ENCODE measurements around the gene CCDC69. TPM values are rescaled to one million over a fixed set of nuclear protein-coding genes. Genes with fewer than 3 reads are reported as not detected.

The CCDC69 gene
- total and polyA plus RNA-seq, 10 of the 15 experiments (the other 5 are each of a cell fraction or from before 2014, with no cell fraction given): 13.5 to 106 (median 70.1) TPM

- no peak for TF ChIP-seq IKZF2 (IDR thresholded peaks at IDR 0.05)
- TF ChIP-seq CBX3 (IDR thresholded peaks at IDR 0.05; ENCODE audit: borderline replicate concordance, low read depth): no peak
- TF ChIP-seq SIN3A (IDR thresholded peaks at IDR 0.05; ENCODE audit: low read depth, low read length): no peak
- no peak for TF ChIP-seq ZBTB4 (CRISPR knock-in tag; IDR thresholded peaks at IDR 0.05)
- no peak for TF ChIP-seq CBX5 (IDR thresholded peaks at IDR 0.05; ENCODE audit: low read depth)
- TF ChIP-seq NFIC (IDR thresholded peaks at IDR 0.05; ENCODE audit: low read depth, low read length): no peak
These were observed 21.9 kb upstream of the CCDC69 start (continued) for GRCh38 chr5:151245680-151246219.

DNA sequence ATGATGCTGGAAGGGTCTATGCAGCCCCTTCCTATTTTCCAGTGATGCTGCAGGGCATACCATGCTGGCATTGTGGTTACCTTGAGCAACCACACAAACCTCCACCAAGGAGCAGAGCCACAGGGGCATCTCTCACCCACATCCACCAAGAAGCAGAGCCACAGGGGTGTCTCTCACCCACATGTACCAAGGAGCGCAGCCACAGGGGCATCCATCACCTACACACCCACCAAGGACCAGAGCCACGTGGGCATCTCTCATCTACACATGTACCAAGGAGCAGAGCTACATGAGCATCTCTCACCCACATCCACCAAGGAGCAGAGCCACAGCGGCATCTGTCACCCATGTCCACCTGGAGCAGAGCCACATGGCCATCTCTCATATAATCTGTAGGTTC, 20.3 kb upstream of the CCDC69 start:
- POLR2A ChIA-PET: no interaction called here
- Histone ChIP-seq H3K27ac (ENCODE audit: control insufficient read depth, insufficient read depth) (no peak overlapping the region), H3K9me3 (replicated peaks; ENCODE audit: control insufficient read depth, insufficient read depth, low read length) (no peaks in the 10 kb centered on the region; the same call in 1 of the 3 replicates), H3K27me3 (replicated peaks in 1 of 2; ENCODE audit: control insufficient read depth in 2 of 2, insufficient read depth in 2 of 2, low read length in 1 of 2) (no peaks in the 10 kb centered on the region), H3K9ac (ENCODE audit: control insufficient read depth, insufficient read depth, low read length) (no peak overlapping the region), H4K20me1 (ENCODE audit: control insufficient read depth, insufficient read depth) (no peaks in the 10 kb centered on the region), H3K4me2 (ENCODE audit: control insufficient read depth, insufficient read depth) (no peak overlapping the region), H3K4me1 (ENCODE audit: control insufficient read depth, insufficient read depth, low read length) (peaks cover 49% of the 10 kb centered on the region), H3K36me3 (ENCODE audit: control insufficient read depth in 2 of 2, insufficient read depth in 2 of 2, low read length in 1 of 2) (no peaks in the 10 kb centered on the region), H2AFZ (ENCODE audit: control insufficient read depth, low read depth, low read length) (no peak overlapping the region), H3K4me3 (no peak overlapping the region), H3K79me2 (ENCODE audit: control insufficient read depth, insufficient read depth, low read length) (no peaks in the 10 kb centered on the region)
- no peak for FAIRE-seq
- TF ChIP-seq GABPA (IDR thresholded peaks at IDR 0.05; ENCODE audit: low read depth): no peak
- no peak for TF ChIP-seq NKRF (conservative IDR thresholded peaks at IDR 0.05)
- no peak for TF ChIP-seq MEF2A (IDR thresholded peaks at IDR 0.05; ENCODE audit: insufficient read depth, low read depth, low read length)
- intact Hi-C loops (cut with micrococcal nuclease; ENCODE audit: unreplicated experiment) (no loop called here), in situ Hi-C loops (cut with MboI) (no loop called here)
- SMC1A ChIA-PET (ENCODE audit: uncharacterized antibody, unreplicated experiment): no interaction called here
- no peak for DNase-seq (ENCODE audit: low read depth, low spot score)
- CTCF ChIA-PET: no interaction called here
- RAD21 ChIA-PET (ENCODE audit: unreplicated experiment): no interaction called here
- ATAC-seq: no peak
- WGBS (ENCODE audit: insufficient coverage, insufficient replicate concordance, low lambda C conversion rate, missing lambda C conversion rate): 85% methylated on average over 3 of the region's 3 CpGs
- BruUV-seq (replicated peaks): no TSS peak

Data from GM12878 (cell line).